ENCODE results near the gene ATP11C.

- no peak for TF ChIP-seq CTCF (IDR thresholded peaks at IDR 0.05)
- no peak for TF ChIP-seq ATF2 (CRISPR knock-in tag; IDR thresholded peaks at IDR 0.05; ENCODE audit: borderline replicate concordance, low read depth)
These were observed 34.4 kb upstream of the ATP11C start for GRCh38 chrX:139967300-139967699.

All from WTC11 (cell line).